NCI-H1694 (cell line): ENCODE results near the gene KCNN3.

Source experiments
- DNase-seq: peaks from one replicate; lab custom pipeline; 2025; lab: John Stamatoyannopoulos, UW

The KCNN3 gene

DNA sequence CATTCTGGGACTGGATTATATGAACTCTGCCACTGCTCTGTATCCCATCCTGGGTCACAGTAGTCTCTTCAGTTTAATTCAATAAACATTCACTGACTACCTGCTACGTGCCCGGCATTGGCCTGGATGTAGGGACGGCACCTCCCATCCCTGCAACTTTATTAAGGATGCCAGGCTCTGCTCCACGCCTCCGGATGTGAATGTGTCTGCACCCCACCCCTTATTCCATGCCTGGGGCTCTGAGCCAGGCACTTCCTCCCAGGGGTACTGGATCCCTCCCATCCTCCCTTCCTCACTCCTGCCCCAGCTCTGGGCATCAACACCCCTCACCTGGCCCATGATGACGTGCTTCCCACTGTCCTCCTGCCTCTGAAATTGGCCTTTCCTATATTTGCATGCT lies 53.7 kb downstream of the KCNN3 start:
- DNase-seq, result no peak

DNA sequence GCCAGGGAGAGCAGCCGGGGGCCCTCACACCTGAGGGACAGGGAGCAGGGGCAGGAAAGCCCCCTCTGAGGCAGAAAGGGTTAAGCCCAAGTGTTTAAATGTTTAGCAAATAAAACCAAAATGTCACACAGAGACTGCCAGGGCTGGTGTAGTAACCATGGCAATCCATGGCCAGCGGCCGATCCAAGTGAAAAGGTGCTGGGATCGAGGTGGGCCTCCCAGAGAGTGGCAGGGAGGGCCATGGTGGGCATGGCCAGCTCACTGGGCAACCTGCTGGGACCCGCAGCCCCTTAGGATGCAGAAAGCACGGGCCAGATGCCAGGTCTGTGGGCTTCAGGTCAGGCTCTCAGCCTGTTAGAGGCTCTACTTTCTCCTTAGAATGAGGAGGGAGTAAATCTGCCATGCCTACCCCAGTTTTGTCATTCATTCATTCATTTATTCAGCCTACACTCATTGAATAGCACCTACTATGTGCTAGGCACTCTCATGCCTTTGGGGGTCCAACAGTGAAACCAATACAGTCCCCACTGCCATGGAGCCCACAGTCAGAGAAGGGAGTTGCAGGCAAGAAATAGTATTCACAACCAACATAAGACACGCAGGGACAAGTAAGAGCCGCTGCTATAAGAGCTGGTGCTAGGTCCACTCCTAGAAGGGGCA lies 56.1 kb downstream of the KCNN3 start:
- no peak for DNase-seq

DNA sequence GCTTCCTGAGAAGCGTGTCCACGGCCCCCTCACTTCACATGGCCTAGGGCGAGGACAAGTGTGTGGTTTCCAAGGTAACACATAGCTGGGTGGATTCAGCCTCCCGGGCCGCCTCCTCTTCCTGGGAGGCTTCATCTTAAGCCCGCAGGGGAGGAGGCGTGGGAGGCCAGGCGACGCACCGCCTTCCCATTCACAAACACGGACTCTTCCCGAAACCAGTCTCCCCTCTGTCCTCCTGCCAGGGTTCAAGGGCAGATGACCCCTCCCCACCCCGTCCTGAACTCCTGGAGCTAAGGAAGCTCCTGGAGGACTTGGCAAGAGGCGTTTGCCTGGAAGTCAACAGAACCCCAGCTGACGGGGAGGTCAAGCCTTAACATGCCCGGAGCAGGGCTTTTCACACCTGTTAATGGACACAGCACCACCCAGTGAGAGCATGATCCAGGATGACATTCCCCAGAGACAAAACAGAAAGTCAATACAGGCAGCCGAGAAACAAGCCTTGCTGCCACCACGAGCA lies 56.7 kb downstream of the KCNN3 start:
- no peak for DNase-seq

DNA sequence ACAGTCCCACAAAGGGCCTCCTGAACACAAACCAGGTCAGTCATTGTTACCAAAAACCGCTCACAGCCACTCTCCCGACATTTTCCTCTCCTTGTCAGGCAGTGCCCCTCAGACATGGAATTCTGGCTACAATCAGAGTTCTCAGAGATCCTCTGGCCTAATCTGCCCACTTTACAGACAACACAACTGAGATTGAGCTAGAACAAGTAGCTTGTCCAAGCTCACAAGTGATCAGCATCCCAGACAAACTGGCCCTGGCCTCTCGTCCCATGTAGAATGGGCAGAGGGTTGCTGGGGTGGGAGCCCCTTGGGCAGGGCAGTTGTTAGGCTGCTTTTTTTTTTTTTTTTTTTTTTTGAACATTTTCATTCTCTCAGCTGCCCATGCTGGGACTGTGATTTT lies 57.2 kb downstream of the KCNN3 start:
- no peak for DNase-seq

DNA sequence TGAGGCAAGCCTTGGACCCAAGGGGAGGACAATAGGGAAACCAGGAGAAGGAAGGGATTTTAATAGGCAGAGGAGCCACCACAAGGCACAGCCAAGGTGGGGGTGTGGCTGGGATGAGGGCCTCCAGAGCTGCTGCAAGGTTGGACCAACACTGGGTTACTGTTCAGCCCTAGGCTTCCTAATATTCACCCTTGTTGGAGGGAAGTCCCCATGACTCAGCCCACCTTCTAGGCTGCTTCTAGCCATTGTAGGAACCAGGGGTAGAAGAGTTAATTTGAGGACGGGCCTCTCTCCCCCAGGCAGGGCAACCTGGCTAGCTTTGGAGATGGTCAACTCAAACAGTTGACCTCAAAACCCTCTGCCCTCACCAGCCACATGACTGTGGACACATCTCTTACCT lies 59.5 kb downstream of the KCNN3 start:
- no peak for DNase-seq

DNA sequence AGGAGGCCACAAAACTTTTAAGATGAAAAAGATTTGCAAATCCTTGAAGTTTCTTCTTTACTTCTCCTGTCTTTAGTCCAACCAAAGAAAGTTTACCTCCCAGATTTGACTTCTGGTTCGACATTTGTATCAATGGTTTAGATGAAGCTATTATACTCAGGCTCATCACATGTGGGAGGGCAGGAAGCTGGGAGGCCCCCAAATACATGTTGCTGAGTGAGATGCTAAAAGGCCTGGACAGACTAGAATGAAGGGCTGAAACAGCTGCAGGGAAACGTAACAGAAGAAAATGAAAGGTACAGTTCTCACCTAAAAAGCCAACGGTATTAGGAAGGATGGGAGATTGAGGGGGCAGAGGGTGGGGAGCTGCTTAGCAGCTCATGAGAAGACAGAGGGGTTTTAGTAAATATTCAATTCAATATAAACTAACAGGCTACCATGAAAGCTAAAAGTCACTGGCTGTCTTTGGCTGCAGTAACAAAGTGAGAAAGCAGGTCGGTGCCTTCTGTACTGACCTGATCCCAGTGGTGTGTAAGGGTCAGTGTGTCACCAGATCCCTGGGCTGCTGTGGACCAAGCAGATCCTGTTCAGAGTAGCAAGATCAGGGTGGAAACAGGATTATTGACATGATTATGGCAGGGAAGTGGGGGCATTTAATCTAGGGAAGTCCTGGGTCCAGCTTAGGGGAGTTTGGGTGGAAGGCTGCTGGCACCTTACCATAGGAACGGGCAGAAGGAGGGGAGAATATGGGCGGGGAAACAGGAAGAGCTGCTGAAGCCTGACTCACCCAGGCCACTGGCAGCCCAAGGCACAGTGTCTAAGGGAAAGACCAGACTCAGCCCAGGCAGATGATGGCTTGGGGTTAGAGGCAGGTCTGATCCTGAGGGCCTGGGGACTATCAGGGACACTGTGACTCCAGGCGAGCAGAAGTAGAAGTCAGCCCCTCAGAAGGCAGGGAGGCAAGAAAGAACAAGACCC lies 60.4 kb downstream of the KCNN3 start:
- no peak for DNase-seq

DNA sequence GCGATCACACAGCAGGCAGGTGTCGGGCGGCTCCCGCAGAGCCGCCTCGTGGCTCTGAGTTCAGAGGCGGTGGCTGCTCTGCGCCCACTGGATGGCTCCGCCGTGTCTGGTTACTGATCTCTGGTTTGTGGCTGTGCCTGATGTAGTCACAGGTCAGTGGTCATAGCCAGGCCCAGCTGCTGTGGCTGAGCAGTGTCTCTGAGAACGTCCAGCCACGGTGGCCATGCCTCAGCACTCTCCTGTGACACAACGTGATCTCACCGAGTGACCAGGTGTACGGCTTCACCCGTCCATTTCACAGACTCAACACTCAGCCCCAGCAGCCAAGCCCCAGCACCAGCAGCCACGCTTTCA lies 61.2 kb downstream of the KCNN3 start:
- DNase-seq, result no peak

DNA sequence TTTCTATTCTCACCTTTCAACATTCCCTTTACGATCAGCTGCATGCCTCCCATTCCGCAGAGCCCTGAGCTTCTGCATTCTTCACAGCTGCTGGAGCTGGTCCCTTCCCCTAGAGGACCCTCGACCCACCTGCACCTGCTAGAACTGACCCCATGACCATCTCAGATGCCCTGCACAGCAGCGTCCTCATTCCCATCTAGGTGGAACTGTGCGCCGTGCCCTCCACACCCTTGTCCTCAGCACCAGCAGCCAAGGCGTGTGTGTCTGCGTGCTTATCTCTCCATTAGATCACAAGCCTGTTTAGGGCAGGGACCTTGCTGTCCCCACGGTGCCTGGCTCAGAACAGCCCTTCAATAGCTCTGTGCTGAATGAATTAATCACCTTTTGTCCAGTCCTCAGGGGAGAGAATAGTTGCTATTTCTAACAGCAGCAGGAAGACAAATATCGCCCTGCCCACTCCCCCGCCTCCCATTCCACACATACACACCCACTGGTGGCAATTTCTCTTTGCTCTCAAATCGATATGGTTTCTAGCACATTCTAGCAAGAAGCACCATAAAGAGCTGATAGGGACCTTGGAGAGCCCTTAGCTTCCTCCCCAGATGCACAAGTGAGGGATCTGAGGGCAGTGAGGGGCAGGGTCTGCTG lies 61.7 kb downstream of the KCNN3 start:
- no peak for DNase-seq

DNA sequence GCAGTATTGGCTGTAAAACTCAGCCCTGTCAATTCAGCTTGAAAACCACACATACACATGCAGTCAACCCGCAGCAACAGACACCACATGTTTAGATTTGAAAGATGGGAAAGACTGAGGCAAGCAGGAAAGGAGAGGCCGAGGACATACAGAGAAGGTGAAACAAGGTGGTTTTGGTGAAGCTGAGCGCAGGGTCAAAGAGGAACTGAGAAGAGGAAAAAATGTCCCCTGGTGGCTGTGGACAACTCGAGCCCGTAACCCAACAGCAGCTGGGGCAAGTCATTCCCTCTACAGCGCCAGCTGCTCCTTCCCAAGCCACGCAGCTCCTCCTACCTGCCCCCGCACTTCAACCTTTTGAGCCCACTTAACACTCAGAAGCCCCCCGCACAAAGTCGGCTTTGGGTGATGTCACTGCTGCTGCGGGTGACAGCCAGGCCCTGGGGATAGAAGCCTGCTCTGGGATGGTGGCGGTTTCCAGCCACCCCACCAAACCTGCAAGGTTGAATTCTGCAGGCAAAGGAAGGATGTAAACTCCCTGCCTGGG lies 63.0 kb downstream of the KCNN3 start:
- DNase-seq, result no peak

DNA sequence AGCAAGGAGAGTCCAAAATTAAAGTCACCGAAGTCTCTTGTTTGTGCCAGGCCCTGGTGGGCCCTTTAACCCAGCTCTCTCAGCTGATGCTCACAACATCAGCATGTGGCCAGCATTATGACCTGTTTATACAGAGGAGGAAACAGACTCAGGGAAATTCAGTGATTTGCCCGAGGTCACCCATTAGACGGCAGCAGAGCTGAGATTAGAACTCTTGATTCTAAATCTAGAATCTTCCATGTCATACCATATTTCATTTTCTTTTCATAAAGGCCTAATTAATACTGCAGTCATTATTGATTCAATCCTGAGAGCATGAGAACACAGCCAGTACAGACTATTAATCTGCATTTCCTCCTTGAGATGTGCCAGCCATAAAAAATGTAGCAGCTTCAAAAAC lies 63.7 kb downstream of the KCNN3 start:
- DNase-seq, result no peak

DNA sequence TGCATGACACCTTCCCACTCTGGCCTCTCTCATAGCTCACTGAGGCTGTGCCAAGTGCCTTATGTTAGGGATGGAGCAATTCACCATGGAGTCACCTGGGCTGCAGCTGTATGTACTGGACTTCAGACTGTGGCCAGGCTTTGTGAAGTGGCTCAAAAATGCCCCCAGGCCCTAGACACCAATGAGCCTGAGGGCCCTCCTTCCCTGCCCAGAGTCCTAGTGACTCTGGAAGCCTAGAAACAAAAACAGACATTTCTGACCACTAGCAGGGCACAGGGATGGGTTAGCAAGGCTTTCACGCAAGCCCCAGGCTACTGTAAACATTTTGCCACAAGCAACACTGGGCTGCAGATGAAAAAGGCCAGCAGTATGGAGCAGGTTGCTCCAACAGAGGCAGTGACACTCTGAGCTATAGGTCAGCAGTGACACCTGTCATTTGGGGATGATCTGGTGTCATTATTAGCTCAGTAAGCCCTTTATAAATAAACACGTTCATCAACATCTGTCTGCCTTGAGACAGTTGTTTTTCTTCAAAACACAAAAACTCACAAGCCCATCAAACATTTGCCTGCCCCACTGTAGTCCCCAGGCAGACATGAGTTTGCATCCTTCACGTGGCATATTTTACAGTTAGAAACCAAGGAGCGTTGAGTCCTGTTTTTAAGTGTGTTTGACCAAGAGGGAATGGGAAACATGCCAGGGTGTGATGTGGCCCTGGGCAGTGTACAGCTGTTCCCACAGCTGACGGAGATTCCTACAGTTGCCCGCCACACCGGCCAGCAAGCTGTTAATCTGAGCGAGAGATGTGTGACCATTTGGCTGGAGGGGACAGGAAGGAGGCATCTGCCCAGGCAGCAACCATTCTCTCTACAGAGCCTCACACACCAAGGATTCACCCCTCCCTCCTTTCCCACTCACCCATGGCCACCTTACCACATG lies 66.8 kb downstream of the KCNN3 start:
- DNase-seq, result no peak

DNA sequence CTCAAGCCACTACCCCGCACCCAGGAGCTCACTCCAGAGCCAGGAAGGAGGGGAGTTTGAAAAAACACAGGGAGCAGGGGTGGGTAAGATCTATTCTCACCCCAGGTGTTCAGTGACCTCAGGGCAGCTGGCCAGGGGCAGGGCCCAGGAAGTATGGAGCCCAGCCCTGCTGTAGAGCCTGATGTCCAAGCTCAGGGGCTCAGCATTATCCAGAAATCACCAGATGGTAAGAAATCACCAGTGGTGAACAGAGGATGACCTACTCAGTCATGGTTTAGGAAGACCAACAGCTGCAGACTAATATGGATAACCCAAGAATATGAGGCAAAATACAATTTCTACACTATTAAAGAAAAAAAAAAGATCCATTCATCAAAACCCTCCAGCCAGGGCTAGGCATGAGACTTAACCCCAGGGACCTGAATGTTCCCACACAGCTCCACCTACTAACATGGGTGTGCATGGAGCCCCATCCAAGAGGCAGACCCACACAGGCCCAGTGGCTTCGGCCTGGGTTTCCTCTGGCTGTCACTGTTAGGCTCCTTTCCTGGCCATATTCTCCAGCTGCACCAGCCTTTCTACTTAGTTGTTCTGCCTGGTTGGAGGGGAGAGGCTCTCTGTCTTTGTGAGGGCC lies 67.6 kb downstream of the KCNN3 start:
- DNase-seq, result no peak

DNA sequence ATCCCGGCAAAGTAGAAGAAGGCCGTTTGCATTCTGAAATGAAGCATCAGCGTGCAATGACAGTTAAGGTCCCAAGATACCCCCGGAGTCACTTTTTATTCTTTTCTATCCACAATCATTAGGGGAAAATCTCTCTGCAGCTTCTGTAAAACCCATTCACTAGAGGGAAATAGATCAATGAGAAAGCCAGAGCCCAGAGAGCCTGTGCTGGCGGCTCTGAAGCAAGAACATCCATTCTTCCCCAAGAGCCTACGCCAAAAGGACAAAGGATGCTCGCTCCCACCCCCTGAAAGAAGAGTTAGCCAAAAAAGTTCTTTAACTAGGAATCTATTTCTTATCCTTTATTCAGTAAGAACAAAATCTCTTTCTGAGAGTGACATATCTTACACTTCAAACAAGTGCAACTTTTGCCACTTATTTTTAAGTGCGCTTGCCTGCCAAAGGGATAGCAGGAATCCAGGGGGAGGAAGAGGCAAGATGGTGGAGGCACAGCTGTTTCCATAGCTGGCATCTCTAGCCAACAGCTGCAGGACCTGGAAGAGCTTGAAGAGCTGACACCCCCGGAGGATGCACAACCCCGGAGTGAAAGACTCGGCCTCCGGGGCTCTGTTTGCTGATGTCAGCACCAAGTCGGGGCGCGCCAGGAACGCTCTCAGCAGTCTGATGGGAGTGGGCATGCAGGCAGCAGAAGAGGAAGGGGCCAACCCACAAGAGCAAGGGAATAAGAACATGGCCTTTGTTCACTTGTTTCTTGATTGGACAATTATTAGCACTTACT lies 68.7 kb downstream of the KCNN3 start:
- DNase-seq, result no peak

DNA sequence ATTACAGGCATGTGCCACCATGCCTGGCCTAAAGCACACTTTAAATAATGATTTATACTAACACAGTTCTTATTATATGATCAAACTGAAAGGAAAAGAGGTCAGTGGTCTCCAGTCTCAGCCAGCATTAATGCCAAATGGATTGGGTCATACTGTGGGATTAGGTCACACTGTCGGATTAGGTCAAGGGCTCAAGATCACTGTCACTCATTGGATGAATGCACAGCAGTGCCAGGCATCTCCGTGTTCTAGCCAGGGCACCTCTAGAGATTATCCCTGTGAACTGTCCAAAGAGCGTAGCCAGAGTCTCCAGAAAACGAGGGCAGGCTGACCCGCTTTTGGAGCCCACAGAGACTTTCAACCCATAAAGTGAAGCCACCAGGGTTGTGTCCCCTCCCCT lies 70.9 kb downstream of the KCNN3 start:
- no peak for DNase-seq

DNA sequence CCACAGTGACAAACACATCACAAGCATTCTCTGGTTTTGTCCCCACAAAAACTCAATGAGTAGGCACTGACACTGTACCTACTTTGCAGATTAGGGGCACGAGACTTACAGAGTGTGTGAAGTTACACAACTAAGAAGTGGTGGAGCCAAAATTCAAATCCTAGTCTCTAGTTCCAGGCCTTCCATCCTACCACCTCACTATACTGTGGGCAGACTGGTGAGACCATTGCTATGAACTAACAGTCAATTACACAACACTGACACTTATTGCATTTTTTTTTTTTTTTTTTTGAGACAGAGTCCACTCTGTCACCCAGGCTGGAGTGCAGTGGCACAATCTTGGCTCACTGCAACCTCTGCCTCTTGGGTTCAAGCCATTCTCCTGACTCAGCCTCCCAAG lies 71.4 kb downstream of the KCNN3 start:
- DNase-seq, result no peak

DNA sequence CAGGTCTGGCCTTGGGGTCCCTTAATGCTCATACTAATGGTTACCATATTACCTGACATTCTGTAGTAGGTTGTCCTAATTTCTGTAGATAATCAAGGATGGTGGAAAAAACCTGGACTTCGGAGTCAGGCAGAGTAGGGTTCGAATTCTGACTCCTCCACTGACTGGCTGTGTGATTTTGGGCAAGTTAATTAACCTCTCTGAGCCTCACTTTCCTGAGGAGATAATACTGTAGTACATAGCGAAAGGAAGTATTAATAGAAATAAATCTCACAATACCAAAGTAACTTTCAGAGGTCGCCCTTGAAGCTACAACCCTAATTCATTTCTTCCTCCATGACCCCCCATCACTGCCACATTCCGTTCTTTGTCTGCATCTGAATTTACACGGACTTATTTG lies 72.9 kb downstream of the KCNN3 start:
- DNase-seq, result no peak

DNA sequence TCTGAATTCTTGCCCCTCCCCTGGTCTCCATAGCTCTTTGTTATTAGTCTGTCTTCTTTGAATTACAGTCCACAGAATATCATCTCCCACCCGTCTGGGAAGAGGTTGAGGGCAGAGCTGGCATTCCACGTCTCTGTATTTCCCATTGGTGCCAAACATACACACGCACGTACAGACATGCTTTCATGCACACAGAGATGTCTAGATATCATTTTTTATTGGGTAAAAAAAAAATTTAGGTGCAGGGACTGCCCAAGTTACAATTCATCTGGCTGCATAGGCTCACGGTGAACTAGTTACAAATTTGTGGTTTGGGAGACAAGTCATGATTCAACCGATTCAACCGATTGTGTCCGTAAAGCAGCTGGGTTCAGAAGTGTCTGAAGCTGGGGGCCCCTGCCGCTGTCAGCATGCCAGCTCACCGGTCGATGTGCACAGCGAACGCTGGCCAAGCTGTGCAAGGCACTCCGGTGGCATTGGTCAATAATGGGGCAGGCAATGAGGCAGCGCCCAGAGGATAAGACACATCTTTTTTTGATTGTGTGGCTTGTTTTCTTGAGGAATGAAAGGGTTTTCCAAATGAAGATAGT lies 73.7 kb downstream of the KCNN3 start:
- no peak for DNase-seq

DNA sequence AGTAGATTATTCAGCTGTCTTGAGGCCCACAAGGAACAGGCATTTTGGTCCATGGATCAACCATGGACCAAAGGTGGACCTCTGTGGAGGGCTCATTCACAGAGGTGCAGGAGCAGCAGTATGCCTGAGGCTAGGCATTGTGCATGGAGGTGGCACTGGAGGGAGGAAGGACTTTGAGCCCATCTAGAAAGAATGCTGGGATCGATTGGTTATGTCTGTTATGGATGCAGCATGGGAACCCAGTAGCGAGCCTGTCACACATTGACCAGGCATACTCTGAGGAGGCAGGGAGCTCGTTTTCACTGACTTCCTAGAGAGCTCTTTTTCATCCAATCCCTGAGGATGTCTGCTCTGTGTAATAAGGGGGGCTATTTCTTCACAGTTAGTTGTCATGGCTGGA lies 75.5 kb downstream of the KCNN3 start:
- no peak for DNase-seq

DNA sequence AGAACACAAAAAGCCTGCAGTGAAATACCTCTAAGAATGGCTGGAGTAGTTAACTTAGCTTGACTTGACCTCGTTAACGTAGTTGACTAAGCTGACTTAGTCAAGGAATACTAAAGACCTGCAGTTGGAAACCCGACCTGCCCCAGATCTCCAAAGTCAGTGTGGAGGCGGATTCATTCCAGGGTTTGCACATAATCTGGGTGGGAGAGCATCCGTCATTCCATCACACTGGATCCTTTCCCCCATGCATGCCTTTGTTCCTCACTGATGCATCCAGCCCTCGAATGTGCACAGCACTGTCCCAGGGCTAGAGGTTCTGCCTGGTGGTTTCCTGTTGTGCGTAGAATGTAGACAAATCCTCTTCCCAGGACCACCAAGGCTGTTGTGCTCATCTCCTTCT lies 76.4 kb downstream of the KCNN3 start:
- DNase-seq, result no peak

DNA sequence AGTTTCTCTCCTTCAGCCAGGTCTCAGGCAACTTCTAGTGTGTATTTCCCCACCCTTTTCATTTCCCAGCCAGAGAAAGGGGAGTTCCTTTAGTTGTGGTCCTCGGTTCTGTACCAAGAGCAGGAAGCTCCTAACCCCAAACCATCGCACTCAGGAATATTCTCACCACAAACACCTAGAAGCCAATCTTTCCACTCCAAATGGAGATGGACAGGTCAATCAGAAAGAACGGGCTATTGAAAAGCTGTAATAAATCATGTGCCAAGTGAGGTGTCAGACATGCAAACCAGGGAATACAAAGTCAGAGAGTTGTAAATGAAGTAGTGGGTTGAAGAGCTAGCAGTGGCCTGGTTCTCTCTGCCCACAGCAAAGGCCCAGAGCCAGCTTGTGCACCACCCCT lies 77.2 kb downstream of the KCNN3 start:
- no peak for DNase-seq
